Hepatocyte (in vitro differentiated cells): ENCODE measurements around the gene MAN1B1. TPM values are rescaled to one million over a fixed set of nuclear protein-coding genes. Genes with fewer than 3 reads are reported as not detected.

Experiments
- DNase-seq: peaks from one replicate; pipeline ENCODE4 v3.0.0-alpha.2; 2016; ENCODE audit warnings: low spot score
- H2AFZ ChIP-seq: fragments of 200-600 bp; sonication (generic); 2 replicates; pipeline ENCODE4 v1.6.0; 2016; ENCODE audit warnings: antibody characterized with exemption, mild to moderate bottlenecking
- H3K27ac ChIP-seq: fragments of 200-600 bp; sonication (generic); 2 replicates; pipeline ENCODE4 v1.5.1; 2016; ENCODE audit warnings: mild to moderate bottlenecking
- H3K27me3 ChIP-seq: fragments of 200-600 bp; sonication (generic); 2 replicates; pipeline ENCODE4 v1.6.1; 2016
- H3K36me3 ChIP-seq: fragments of 200-600 bp; sonication (generic); replicated peaks from 2 replicates; pipeline ENCODE4 v1.5.1; 2016; ENCODE audit warnings: low read depth; ENCODE audit not compliant: insufficient read depth
- H3K4me1 ChIP-seq: fragments of 200-600 bp; sonication (generic); 2 replicates; pipeline ENCODE4 v1.5.1; 2016; ENCODE audit warnings: mild to moderate bottlenecking, moderate library complexity; ENCODE audit not compliant: insufficient read depth
- H3K4me2 ChIP-seq: fragments of 200-600 bp; sonication (generic); 2 replicates; pipeline ENCODE4 v1.6.0; 2016
- H3K4me3 ChIP-seq: fragments of 200-600 bp; sonication (generic); 2 replicates; pipeline ENCODE4 v1.5.1; 2016; ENCODE audit warnings: mild to moderate bottlenecking
- H3K79me2 ChIP-seq: fragments of 200-600 bp; sonication (generic); 2 replicates; pipeline ENCODE4 v1.6.0; 2017; ENCODE audit warnings: mild to moderate bottlenecking
- H3K9me2 ChIP-seq: fragments of 200-600 bp; sonication (generic); replicated peaks from 2 replicates; pipeline ENCODE4 v1.6.0; 2017; ENCODE audit warnings: mild to moderate bottlenecking; ENCODE audit not compliant: insufficient read depth
- H3K9me3 ChIP-seq: fragments of 200-600 bp; sonication (generic); 2 replicates; pipeline ENCODE4 v1.5.1; 2016; ENCODE audit warnings: low read depth, mild to moderate bottlenecking
- H4K20me1 ChIP-seq: fragments of 200-600 bp; sonication (generic); 2 replicates; pipeline ENCODE4 v1.6.0; 2016; ENCODE audit warnings: mild to moderate bottlenecking; ENCODE audit not compliant: insufficient read depth, poor library complexity, severe bottlenecking
- CTCF ChIP-seq: fragments of 200-600 bp; sonication (generic); IDR thresholded peaks from 2 replicates; pipeline ENCODE4 v1.5.1; 2016; ENCODE audit warnings: antibody characterized with exemption, mild to moderate bottlenecking; ENCODE audit not compliant: poor library complexity
- EZH2 ChIP-seq: fragments of 200-600 bp; sonication (generic); IDR thresholded peaks from 2 replicates; pipeline ENCODE4 v1.6.1; 2016; ENCODE audit warnings: antibody characterized with exemption, mild to moderate bottlenecking, borderline replicate concordance
- EZH2phosphoT487 ChIP-seq: fragments of 200-600 bp; sonication (generic); IDR thresholded peaks from one replicate; pipeline ENCODE4 v1.6.1; 2018; ENCODE audit warnings: antibody characterized with exemption, mild to moderate bottlenecking, low read depth, moderate library complexity; ENCODE audit not compliant: unreplicated experiment, severe bottlenecking
- WGBS: methylation state at CpG from one replicate; pipeline ENCODE4 v1.1.6; 2016; ENCODE audit warnings: low lambda C conversion rate; ENCODE audit errors: missing lambda C conversion rate; 5-methylcytosine and 5-hydroxymethylcytosine counted together
- polyA plus RNA-seq: library from polyadenylated mRNA; unstranded; fragments of >200 nt; fragmentation: Nextera tagmentation; extraction: Ambion mirVana; gene quantifications from 2 replicates; pipeline ENCODE4 v1.2.1, GENCODE V29; 2016
- total RNA-seq: library from RNA; depleted of rRNA; stranded (reverse); fragments of >200 nt; gene quantifications from 2 replicates; pipeline ENCODE4 v1.2.3, GENCODE V29; 2014

The MAN1B1 gene
- total and polyA plus RNA-seq, 2 experiments from 2014 or later, result 60.8 to 94.2 TPM

GRCh38 chr9:137077010-137077747 is 9.6 kb upstream of the MAN1B1 start, which contains the start of gene UAP1L1:
Gene UAP1L1 (plus strand): TSS chr9:137077517. CDS start chr9:137077533, 16 bp downstream.
- H2AFZ ChIP-seq, result peak within 1 kb of the TSS; percentile 45
- H3K79me2 ChIP-seq, result peaks cover 14% of the 10 kb centered on the region
- H3K4me3 ChIP-seq, result peak within 1 kb of the TSS; percentile 58
- WGBS, result 5% methylated on average over 37 of the region's 87 CpGs
- peak; percentile 76 for DNase-seq
- no peaks in the 10 kb centered on the region for H3K9me3 ChIP-seq
- peaks cover 16% of the 10 kb centered on the region for H3K4me1 ChIP-seq
- peaks cover 11% of the 10 kb centered on the region for H4K20me1 ChIP-seq
- no peaks in the 10 kb centered on the region for H3K9me2 ChIP-seq
- no peak within 1 kb of the TSS for H3K27ac ChIP-seq
- no peaks in the 10 kb centered on the region for H3K36me3 ChIP-seq
- TF ChIP-seq EZH2, result no peak
- TF ChIP-seq CTCF, result no peak
- no peak for TF ChIP-seq EZH2phosphoT487
- peak within 1 kb of the TSS; percentile 96 for H3K4me2 ChIP-seq
- H3K27me3 ChIP-seq, result peaks cover 14% of the 10 kb centered on the region

DNA sequence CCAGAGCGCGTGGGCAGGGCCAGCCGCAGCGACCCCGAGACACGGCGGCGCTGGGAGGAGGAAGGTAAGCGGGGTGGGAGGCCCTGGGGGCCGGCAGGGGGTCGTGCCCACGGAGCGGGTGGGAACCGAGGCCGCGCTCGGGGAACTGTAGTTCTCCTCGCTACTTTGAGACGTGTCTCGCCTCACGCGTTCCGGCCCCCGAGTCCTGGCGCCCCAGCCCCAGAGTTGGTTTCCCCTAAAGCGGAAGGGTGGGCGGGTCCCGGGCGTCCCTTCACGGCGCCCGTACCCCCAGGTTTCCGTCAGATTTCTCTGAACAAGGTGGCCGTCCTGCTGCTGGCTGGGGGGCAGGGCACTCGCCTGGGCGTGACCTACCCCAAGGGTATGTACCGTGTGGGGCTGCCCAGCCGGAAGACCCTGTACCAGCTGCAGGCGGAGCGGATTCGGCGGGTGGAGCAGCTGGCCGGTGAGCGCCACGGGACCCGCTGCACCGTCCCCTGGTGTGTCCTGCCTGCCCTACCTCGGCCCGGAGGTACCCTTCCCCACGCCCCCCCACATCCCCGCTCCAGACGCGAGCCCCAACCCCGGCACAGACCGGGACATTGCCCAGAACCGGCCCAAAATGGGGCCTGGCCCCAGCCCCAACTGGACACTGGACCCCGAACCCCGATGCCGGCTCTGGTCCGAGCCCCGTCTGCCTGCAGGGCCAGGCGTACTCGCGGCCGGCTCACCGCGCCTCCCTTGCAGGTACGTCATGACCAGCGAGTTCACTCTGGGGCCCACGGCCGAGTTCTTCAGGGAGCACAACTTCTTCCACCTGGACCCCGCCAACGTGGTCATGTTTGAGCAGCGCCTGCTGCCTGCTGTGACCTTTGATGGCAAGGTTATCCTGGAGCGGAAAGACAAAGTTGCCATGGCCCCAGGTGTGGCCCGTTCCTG is 8.8 kb upstream of the MAN1B1 start:
- WGBS, result 13% methylated on average over 30 of the region's 76 CpGs
- no peak for DNase-seq
- no peaks in the 10 kb centered on the region for H3K36me3 ChIP-seq
- H3K27ac ChIP-seq, result no peak overlapping the region
- no peaks in the 10 kb centered on the region for H3K9me3 ChIP-seq
- peaks cover 14% of the 10 kb centered on the region for H3K79me2 ChIP-seq
- H3K27me3 ChIP-seq, result peaks cover 14% of the 10 kb centered on the region
- H3K4me1 ChIP-seq, result peaks cover 16% of the 10 kb centered on the region
- H4K20me1 ChIP-seq, result peaks cover 11% of the 10 kb centered on the region
- TF ChIP-seq EZH2phosphoT487 (no peak), CTCF (no peak), EZH2 (peak; percentile 47)
- peak overlapping the region; percentile 96 for H3K4me2 ChIP-seq
- no peaks in the 10 kb centered on the region for H3K9me2 ChIP-seq
- H2AFZ ChIP-seq, result peak overlapping the region; percentile 45
- peak overlapping the region; percentile 58 for H3K4me3 ChIP-seq

- H3K27me3 ChIP-seq, result peaks cover 14% of the 10 kb centered on the region
- H3K36me3 ChIP-seq, result no peaks in the 10 kb centered on the region
- H3K4me1 ChIP-seq, result peaks cover 20% of the 10 kb centered on the region
- no peak overlapping the region for H2AFZ ChIP-seq
- 45% methylated on average over 36 of the region's 51 CpGs for WGBS
- DNase-seq, result no peak
- H3K4me3 ChIP-seq, result no peak overlapping the region
- no peaks in the 10 kb centered on the region for H3K9me2 ChIP-seq
- H3K27ac ChIP-seq, result no peak overlapping the region
- H3K9me3 ChIP-seq, result no peaks in the 10 kb centered on the region
- no peak for TF ChIP-seq EZH2phosphoT487
- peaks cover 14% of the 10 kb centered on the region for H3K79me2 ChIP-seq
- peaks cover 11% of the 10 kb centered on the region for H4K20me1 ChIP-seq
- peak overlapping the region; percentile 96 for H3K4me2 ChIP-seq
These were observed 7.9 kb upstream of the MAN1B1 start for GRCh38 chr9:137078701-137079400.
